Neuron (in vitro differentiated cells): ENCODE data around the gene ZBTB38.

Source experiments
- H2AFZ ChIP-seq: one replicate; pipeline ENCODE4 v1.6.1; 2013; ENCODE audit warnings: low read depth, mild to moderate bottlenecking, inconsistent platforms, low read length, moderate library complexity
- H3K27me3 ChIP-seq: one replicate; pipeline ENCODE4 v1.6.1; 2013; ENCODE audit warnings: low read length; ENCODE audit not compliant: insufficient read depth
- H3K36me3 ChIP-seq: one replicate; pipeline ENCODE4 v1.6.1; 2013; ENCODE audit warnings: low read length; ENCODE audit not compliant: insufficient read depth
- H3K4me1 ChIP-seq: one replicate; pipeline ENCODE4 v1.6.1; 2013; ENCODE audit warnings: low read length; ENCODE audit not compliant: insufficient read depth
- H3K4me3 ChIP-seq: 2 replicates; pipeline ENCODE4 v1.5.1; 2013; ENCODE audit warnings: mild to moderate bottlenecking, low read length, moderate library complexity
- H3K9me3 ChIP-seq: one replicate; pipeline ENCODE4 v1.6.1; 2013; ENCODE audit warnings: low read length

Gene ZBTB38

DNA sequence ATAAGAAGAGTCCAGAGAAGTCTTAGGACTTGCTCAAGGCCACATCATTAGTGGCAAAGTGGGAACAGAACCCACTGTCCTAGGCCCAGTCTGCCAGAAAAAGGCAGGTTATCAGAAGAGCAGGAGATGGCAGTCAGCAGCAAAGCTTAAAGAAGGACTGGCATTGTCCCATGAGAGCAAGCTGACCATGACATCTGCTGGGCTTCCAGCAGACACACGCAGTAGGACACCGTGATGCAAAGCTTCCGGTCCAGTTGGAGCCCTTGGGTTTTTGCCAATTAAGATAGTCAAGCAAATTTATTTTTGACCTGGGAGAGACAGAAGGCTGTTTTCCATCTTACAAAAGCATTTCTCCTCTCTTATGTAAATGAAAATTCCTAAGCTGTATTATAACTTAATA is 42.1 kb downstream of the ZBTB38 start:
- H2AFZ ChIP-seq = no peak overlapping the region
- H3K36me3 ChIP-seq = peaks cover 17% of the 10 kb centered on the region
- no peaks in the 10 kb centered on the region for H3K27me3 ChIP-seq
- no peak overlapping the region for H3K4me3 ChIP-seq
- peaks cover 5% of the 10 kb centered on the region for H3K4me1 ChIP-seq
- H3K9me3 ChIP-seq = peaks cover 2% of the 10 kb centered on the region

GRCh38 chr3:141410846-141411245 is 42.5 kb downstream of the ZBTB38 start:
- no peak overlapping the region for H2AFZ ChIP-seq
- peaks cover 2% of the 10 kb centered on the region for H3K9me3 ChIP-seq
- no peaks in the 10 kb centered on the region for H3K27me3 ChIP-seq
- H3K4me1 ChIP-seq = peaks cover 5% of the 10 kb centered on the region
- peaks cover 13% of the 10 kb centered on the region for H3K36me3 ChIP-seq
- H3K4me3 ChIP-seq = no peak overlapping the region

DNA sequence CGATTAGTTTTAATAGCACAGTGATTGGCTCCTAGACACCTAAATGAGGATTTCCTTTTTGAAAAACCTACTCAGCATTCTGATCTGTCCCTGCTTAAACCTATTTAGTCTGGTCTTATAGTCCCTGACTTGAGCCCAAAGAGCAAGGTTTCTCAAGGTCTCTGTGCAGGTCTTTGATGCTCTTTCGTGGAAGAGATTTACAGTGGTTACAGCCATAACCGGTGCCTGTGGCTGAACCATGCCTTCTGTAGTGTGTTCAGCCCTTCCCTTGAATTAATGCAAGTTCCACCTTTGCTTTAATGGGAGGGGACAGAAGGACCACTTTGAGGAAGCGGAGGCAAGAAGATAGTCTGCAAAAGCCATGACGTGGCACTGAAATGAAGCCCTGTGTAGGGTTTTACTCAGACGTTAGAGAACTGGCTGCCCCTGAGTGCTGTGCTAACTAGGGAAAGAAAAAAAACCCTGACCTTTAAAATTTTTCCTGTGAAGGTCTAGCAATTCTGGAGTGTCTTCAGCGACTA is 43.0 kb downstream of the ZBTB38 start:
- Histone ChIP-seq H3K4me3 (no peak overlapping the region), H3K9me3 (peaks cover 2% of the 10 kb centered on the region), H3K36me3 (peaks cover 11% of the 10 kb centered on the region), H3K27me3 (no peaks in the 10 kb centered on the region), H2AFZ (no peak overlapping the region), H3K4me1 (peaks cover 5% of the 10 kb centered on the region)

DNA sequence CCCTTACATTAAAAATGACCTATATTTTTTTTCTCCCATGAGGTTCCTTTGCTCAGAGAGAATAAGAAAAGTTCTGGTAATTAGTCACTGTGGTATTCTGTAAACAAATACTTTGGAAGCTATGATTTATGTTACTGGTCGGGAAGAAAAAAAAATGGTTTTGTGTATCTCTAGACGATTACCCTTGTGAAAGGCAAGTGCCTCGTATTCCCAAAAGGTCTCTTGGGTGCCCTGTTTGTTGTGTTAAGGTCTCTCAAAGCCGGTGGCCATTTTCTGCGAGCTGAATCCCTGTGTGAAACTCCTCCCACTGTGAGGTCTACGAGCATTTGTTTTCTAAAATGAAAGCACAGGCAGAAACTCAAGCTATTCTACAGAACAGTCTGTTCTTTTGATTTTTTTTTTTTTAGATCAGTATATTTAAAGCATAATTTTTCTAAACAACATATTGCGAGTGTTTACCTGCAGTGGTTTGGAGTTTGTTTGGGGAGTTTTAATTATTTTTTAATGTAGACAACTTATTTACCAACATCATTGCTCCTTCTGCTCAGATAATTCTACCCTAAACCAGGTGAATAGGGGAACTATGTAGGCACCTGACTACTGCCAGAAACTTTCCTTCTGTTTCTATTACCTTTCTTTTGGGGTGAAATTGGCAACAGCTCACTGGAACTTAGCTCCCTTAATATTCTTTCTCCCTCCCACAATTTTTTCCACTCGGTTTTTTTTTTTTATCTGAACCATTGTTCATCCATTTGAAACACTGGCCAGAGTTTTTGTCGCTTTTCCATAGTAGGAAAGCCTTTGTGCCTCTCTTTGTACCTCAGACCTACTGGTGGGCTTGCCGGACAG is 44.0 kb downstream of the ZBTB38 start:
- Histone ChIP-seq H3K9me3 (peaks cover 2% of the 10 kb centered on the region), H3K36me3 (peaks cover 13% of the 10 kb centered on the region), H3K27me3 (no peaks in the 10 kb centered on the region), H2AFZ (no peak overlapping the region), H3K4me3 (no peak overlapping the region), H3K4me1 (peaks cover 5% of the 10 kb centered on the region)

DNA sequence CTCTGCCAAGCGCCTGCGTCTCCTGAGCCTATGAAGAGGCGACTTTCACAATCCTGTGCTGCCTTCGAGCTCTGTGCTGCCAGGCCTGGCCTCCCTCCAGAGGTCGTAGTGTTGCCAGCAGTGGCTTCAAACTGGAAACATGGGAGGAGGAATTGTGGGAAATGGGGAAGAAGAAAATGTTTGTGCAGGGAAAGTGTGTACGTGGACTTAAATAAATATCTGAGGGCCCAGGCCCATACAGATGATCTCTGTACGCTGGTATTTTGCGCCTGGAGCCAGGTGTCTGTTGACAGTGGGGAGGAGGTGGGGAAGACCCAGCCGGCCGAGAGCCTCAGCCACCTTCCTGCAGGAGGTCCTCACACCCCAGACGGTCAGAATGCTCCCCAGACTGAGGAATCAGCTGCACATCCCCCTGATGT is 44.6 kb downstream of the ZBTB38 start:
- Histone ChIP-seq H3K36me3 (peaks cover 13% of the 10 kb centered on the region), H2AFZ (no peak overlapping the region), H3K4me3 (no peak overlapping the region), H3K4me1 (peaks cover 5% of the 10 kb centered on the region), H3K27me3 (no peaks in the 10 kb centered on the region), H3K9me3 (peaks cover under 1% of the 10 kb centered on the region)

DNA sequence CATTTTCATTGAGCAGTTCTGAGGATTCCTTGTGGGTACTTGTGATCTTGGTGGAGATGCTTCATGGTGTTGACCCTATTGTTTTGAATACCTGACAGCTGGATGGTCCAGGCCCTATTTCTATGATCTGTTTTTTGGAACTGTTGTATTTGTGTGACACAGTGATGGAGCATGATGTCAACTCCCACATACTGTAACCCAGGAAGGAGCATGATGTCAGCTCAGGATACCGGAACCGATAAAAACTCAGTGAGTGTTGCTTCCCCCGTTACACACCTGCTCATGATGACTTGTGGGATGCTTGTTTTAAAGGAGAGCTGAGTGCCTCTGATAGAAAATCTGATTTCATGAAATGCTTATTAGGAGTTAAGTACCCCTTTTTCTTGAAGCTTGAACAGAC is 45.1 kb downstream of the ZBTB38 start:
- Histone ChIP-seq H3K4me3 (no peak overlapping the region), H2AFZ (no peak overlapping the region), H3K36me3 (peaks cover 13% of the 10 kb centered on the region), H3K27me3 (no peaks in the 10 kb centered on the region), H3K9me3 (no peaks in the 10 kb centered on the region), H3K4me1 (peaks cover 5% of the 10 kb centered on the region)

DNA sequence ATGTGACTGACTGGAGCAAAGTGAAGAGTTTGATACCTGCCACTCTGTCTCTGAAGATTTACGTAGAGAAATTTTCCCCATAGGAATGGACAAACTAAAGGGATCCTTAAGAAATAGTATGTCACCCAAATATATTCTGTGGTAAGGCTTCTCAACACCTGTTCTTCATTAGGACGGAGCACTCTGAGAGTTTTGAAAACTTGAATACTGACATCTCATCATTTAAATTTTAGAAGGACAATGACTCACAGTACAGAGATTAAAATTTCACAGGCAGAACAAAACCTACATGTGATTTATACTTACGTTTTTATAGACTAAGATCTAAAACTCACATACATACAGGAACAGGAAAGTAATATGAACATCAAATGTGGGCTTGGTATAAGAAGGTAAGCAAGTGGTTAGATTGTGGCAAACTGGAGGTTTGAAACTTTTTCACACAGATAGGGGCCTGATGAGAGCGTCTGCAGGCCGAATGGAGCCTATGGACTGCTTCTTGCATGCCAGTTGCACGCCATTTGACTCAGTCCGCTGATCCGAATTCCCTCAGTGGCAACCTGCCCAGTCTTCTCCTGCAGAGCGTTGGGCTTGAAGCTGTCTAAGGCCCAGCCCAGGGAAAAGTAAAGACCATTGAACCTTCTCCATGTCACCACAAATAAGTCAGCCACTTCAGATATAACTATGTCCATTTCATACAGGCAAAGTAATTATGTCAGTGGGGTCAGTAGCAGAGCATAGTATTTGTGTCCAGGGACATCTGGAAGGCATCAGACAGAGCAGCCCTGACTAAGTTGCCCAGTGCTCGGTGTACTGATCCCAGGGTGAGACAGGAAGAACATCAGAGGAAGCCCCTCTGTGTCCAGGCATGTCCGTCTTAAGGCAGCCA is 45.7 kb downstream of the ZBTB38 start:
- no peaks in the 10 kb centered on the region for H3K27me3 ChIP-seq
- peaks cover 5% of the 10 kb centered on the region for H3K4me1 ChIP-seq
- H2AFZ ChIP-seq = no peak overlapping the region
- H3K36me3 ChIP-seq = peaks cover 13% of the 10 kb centered on the region
- H3K4me3 ChIP-seq = no peak overlapping the region
- no peaks in the 10 kb centered on the region for H3K9me3 ChIP-seq

DNA sequence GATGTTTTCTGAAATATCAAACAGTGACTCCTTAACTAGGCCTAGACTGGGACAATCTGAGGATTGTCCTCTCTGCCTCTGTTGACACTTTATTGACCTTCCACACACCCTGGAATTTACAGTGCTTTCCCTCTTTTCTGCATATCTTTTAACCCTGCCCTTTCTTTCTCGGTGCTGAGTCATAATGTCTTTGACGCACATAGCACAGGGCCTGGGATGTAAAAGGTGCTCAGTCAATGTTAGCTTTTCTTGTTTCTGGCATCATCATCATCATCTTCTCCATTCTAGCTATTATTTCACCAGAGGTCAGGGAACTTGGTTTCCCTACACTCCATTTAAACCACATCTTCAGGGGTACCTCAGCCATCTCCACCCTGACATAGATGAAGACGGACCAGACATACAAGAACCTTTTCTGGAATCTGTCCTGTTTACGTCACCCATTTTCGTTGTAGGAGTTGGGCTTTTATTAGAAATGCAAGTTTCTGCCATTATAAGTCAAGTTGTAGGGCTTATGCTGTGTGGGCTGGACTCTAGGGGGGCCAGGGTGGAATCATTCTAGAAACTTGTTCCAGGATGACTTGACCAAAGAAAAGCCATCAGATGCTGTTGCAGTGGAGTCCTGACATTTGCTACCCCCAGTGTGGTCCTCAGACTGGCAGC is 46.6 kb downstream of the ZBTB38 start:
- Histone ChIP-seq H3K4me1 (peaks cover 5% of the 10 kb centered on the region), H3K27me3 (no peaks in the 10 kb centered on the region), H3K9me3 (no peaks in the 10 kb centered on the region), H2AFZ (no peak overlapping the region), H3K36me3 (peaks cover 13% of the 10 kb centered on the region), H3K4me3 (no peak overlapping the region)

DNA sequence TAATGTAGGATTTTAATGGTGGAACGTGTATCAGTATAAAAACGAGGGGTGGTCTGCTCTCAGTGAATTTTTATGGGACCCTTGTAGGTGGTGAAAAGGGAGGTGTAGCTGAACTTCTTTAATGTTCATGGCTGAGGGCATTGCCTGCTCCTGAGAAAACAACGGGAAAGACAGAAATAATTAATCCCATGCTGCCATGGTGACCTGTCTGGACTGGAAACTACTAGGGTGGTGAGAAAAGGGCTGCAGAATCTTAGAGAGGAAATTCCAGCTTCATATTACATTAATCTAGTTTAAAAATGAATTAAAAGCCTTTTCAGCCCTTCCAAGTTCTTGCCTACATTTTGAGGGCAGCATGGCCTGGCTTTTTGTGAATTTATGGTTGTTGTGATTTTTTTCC is 47.6 kb downstream of the ZBTB38 start:
- Histone ChIP-seq H3K4me3 (no peak overlapping the region), H3K9me3 (no peaks in the 10 kb centered on the region), H2AFZ (no peak overlapping the region), H3K4me1 (peaks cover 5% of the 10 kb centered on the region), H3K36me3 (peaks cover 13% of the 10 kb centered on the region), H3K27me3 (no peaks in the 10 kb centered on the region)
